ENCODE measurements around the gene WDR64. TPM values are rescaled to one million over a fixed set of nuclear protein-coding genes. Genes with fewer than 3 reads are reported as not detected.
"Not testable (repeated sequence)": the region's sequence is repeated elsewhere in the genome, so short reads cannot be mapped to it uniquely, and the experiment has no call there.

The WDR64 gene
- total RNA-seq, 1 experiment from 2014 or later: not detected

GRCh38 chr1:241735493-241735926 lies 83.4 kb downstream of the WDR64 start:
- DNase-seq (ENCODE audit: low read depth): not testable (repeated sequence)

GRCh38 chr1:241736387-241736786 lies 84.3 kb downstream of the WDR64 start:
- no peak for DNase-seq (ENCODE audit: low read depth)

GRCh38 chr1:241738284-241739078 lies 86.4 kb downstream of the WDR64 start:
- no peak for DNase-seq (ENCODE audit: low read depth)

- DNase-seq (ENCODE audit: low read depth): no peak
Observed at GRCh38 chr1:241742084-241742483, 90.0 kb downstream of the WDR64 start.

- no peak for DNase-seq (ENCODE audit: low read depth)
Observed at GRCh38 chr1:241744591-241744990, 92.5 kb downstream of the WDR64 start.

GRCh38 chr1:241747992-241748391 lies 95.9 kb downstream of the WDR64 start:
- no peak for DNase-seq (ENCODE audit: low read depth)

- no peak for DNase-seq (ENCODE audit: low read depth)
Observed at GRCh38 chr1:241749041-241749944, 97.2 kb downstream of the WDR64 start.

- peak; percentile 20 for DNase-seq (ENCODE audit: low read depth)
Observed at GRCh38 chr1:241749945-241750695, 98.0 kb downstream of the WDR64 start.

- no peak for DNase-seq (ENCODE audit: low read depth)
Observed at GRCh38 chr1:241751524-241751923, 99.4 kb downstream of the WDR64 start.

GRCh38 chr1:241762713-241763339 lies 110.7 kb downstream of the WDR64 start:
- no peak for DNase-seq (ENCODE audit: low read depth)

- no peak for DNase-seq (ENCODE audit: low read depth)
Observed at GRCh38 chr1:241765390-241765789, 113.3 kb downstream of the WDR64 start.

- DNase-seq (ENCODE audit: low read depth): no peak
Observed at GRCh38 chr1:241767737-241768136, 115.7 kb downstream of the WDR64 start.

- DNase-seq (ENCODE audit: low read depth): no peak
Observed at GRCh38 chr1:241770115-241770514, 118.0 kb downstream of the WDR64 start.

GRCh38 chr1:241771117-241771516 lies 119.0 kb downstream of the WDR64 start:
- DNase-seq (ENCODE audit: low read depth): no peak

GRCh38 chr1:241772932-241773500 lies 120.9 kb downstream of the WDR64 start:
- no peak for DNase-seq (ENCODE audit: low read depth)

GRCh38 chr1:241773991-241774390 lies 121.9 kb downstream of the WDR64 start:
- DNase-seq (ENCODE audit: low read depth): no peak

GRCh38 chr1:241775021-241775420 lies 122.9 kb downstream of the WDR64 start:
- no peak for DNase-seq (ENCODE audit: low read depth)

- no peak for DNase-seq (ENCODE audit: low read depth)
Observed at GRCh38 chr1:241776911-241777310, 124.8 kb downstream of the WDR64 start.

GRCh38 chr1:241778117-241778516 lies 126.0 kb downstream of the WDR64 start:
- DNase-seq (ENCODE audit: low read depth): no peak

GRCh38 chr1:241779897-241780296 lies 127.8 kb downstream of the WDR64 start:
- no peak for DNase-seq (ENCODE audit: low read depth)

- DNase-seq (ENCODE audit: low read depth): no peak
Observed at GRCh38 chr1:241782396-241782795, 130.3 kb downstream of the WDR64 start.
